Hepatic stellate cell (primary cell): ENCODE measurements around the gene PKP4.
A peak's percentile ranks its signal among the peaks of the same experiment; 100 is the strongest.

Source experiments
- DNase-seq: peaks from one replicate; pipeline ENCODE4 v3.0.0; 2011; ENCODE audit warnings: low spot score

The PKP4 gene

GRCh38 chr2:158598862-158599517 is 142.2 kb downstream of the PKP4 start:
- DNase-seq: no peak

DNA sequence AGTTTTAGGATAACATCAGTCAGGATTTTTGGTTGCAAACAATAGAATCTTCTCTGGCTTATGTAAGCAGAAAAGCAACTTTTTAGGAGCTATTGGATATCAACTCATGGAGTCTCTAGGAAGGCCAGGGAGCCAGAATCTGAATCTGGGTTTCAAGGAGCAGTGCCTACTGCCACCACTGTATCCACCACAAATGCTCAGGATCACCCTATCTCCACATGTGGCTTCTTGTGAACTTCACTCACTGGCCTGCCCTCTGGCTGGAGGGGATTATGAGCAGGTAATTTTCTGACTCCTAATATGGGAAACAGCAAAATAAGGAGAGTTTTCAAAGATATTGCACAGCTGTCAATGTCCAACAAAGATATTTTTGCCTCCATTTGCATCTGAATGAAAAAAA is 142.9 kb downstream of the PKP4 start:
- DNase-seq: no peak

GRCh38 chr2:158600155-158600802 is 143.5 kb downstream of the PKP4 start:
- DNase-seq: peak; percentile 62

- DNase-seq: no peak
Measured at GRCh38 chr2:158602027-158602426, 145.3 kb downstream of the PKP4 start.

DNA sequence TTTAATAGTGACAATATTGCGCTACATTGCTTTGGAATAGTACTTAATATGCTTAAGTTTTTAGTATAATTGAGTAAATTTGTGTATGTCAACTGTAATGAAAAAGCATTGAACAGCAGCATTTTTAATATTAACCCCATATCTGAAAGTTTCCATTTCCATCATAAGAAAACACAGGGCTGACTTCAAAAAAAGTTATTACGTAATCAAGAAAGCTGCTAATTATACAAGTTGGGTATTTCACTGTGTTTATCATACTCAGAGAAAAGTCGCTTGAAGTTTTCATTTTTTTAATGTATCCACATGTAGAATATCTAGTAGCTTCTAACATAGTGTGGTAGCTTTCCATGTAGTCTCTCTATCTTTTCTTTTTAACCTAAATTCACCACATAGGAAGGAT is 146.5 kb downstream of the PKP4 start:
- DNase-seq: no peak

DNA sequence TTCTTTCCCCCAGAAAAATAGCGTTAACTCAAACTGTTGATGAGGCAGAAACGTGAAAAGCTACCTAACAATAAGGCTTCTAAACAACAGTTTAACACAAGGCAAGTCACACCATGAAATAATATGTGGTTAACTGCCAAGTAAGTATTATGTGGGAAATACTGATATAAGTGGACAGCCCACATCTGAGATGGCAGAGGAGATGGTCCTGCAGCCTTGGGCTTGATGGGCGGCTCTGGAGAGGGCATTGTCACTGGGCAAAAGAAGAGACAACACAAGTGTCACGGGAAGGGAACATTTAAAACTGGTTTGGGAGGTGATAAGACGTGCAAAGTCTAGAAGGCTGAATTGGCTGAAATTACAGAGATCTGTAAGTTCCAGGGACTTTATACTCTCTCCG is 147.2 kb downstream of the PKP4 start:
- DNase-seq: no peak

GRCh38 chr2:158610059-158610458 is 153.3 kb downstream of the PKP4 start:
- no peak for DNase-seq

GRCh38 chr2:158616480-158617000 is 159.8 kb downstream of the PKP4 start:
- DNase-seq: no peak

DNA sequence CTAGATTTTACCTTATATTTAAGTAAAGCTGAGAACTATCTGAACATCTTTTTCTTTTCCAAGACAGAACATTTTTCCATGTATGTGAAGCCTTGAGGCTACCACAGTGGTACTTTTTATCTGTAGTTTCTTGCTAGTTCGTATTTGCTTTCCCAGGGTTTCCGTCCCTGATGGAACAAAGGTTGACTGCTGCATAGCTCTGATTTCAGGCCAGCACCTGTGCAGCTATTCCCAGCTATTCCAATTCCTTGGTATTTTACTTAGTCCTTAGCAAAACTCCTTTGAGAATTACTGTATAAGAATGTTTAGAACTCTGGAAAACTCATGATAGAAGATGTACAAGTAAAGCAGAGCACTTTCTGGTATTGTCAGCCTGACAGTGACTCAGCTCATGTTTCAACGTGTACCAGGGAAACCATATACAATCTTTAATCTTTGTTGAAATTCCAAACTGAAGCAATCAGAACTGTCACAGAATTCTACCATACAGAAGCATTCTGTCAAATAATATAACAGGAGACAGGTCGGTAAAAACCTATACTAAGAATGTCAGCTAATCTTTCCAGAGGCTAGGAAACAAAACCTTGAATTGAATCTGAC is 162.2 kb downstream of the PKP4 start:
- DNase-seq: no peak

DNA sequence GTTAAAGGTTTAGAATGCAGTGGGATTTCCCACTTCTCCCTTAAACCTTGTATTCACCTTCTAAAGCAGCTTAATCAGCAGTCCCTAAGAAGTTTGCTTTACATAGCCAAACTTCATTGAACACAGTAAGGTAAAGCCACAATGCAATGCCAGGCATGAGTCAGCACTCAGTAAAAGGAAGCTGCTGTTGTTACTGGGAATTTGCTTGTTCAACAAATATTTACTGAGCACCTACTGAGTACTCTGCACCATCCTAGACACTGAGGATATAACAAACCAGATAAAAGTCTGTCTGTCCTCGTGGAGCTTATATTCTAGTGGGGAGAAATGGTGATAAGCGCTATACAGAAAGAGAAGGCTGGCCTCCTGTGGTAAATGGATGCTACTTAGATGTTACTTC is 162.7 kb downstream of the PKP4 start:
- DNase-seq: no peak

- DNase-seq: no peak
Measured at GRCh38 chr2:158620656-158621055, 163.9 kb downstream of the PKP4 start.

- DNase-seq: no peak
Measured at GRCh38 chr2:158624071-158624667, 167.4 kb downstream of the PKP4 start.

DNA sequence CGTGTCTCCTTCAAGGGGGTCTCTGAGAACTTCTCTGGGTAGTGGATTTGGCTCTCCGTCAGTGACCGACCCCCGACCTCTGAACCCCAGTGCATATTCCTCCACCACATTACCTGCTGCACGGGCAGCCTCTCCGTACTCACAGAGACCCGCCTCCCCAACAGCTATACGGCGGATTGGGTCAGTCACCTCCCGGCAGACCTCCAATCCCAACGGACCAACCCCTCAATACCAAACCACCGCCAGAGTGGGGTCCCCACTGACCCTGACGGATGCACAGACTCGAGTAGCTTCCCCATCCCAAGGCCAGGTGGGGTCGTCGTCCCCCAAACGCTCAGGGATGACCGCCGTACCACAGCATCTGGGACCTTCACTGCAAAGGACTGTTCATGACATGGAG is 168.2 kb downstream of the PKP4 start:
- DNase-seq: no peak

DNA sequence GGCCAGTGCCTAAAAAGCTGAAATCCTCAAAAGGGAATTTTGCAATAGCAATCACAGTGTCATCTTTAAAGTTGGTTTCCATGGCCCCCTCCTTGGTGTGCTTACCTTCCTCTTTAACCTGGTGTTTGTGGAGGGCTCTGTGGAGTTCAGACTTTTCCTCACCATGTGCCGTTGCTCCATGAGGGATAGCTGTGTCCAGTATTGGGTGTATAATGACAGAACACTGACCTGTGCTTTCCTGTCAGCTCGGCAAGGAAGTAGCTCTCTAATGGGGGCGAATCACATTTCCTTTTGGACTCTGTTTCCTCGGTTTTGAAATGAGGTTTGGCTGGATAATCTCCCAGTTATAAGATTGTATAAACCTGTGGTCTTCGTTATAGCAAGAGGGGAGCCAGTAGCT is 172.4 kb downstream of the PKP4 start:
- DNase-seq: no peak

GRCh38 chr2:158633261-158633660 is 176.5 kb downstream of the PKP4 start:
- no peak for DNase-seq

GRCh38 chr2:158634627-158635026 is 177.9 kb downstream of the PKP4 start:
- no peak for DNase-seq

DNA sequence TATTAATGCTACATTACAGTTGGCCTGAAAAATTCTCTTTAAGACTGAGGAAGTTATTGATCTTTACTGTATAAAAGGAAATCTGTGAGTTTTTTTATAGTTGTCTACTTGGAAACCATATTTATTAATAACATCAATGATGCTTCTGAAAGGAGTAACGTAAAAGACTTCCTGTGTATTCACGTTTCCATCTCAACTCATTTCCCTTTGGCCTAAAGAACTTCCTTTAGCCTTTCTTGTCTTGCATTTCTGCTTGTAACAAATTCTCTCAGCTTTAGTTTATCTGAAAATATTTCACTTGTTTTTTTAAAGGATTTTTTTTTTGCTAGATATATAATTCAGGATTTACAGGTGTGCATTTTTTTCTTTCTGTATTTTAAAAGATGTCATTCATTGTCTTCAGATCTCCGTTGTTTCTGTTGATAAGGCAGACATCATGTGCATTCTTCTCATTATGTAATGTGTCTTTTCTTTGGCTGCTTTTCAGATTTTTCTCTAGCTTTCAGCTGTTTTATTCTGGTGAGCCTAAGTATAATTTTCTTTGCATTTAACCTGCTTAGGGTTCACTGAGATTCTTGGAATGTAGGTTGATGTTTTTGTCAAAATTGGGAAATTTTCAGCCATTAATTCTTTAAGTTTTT is 179.3 kb downstream of the PKP4 start:
- DNase-seq: no peak

DNA sequence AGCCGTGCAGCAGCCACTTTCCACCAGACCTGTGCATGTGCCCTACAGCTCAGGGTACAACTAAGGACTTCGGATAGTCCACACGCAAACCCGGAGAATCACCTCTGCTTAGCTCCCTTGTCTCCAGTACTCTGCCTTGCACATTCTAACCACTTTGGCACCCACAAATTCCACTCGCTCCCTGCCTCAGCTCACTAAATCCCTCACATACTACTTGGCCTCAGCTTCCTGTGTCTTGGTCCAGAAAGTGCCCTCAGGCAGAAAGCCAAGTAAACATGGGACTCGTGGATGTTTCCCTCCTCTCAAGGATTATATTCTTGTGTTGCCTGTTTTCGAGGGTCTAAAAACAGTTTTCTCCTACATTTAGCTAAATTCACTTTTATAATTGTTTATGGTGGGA is 180.6 kb downstream of the PKP4 start:
- no peak for DNase-seq

- peak; percentile 67 for DNase-seq
Measured at GRCh38 chr2:158644139-158644538, 187.4 kb downstream of the PKP4 start.

GRCh38 chr2:158645299-158645698 is 188.5 kb downstream of the PKP4 start:
- DNase-seq: no peak

- DNase-seq: no peak
Measured at GRCh38 chr2:158647436-158648231, 190.9 kb downstream of the PKP4 start.

DNA sequence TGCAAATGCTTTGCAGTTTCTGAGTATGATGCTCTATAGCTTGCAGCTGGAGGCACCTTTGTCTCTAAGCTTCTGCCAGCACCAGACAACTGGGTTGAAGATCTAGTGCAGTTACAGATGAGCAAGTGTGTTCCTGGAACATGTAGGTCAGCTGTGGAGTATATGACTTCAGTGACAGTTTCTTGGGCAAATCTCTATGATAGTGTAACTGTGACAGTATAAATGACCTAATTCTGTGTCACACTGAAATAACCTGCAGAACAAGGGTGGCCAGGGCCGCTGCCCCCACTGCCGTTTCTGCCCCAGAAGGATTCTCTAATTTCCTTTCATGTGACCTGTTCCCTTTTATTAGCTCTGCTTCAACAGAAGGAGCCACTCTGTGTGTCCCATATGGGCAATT is 193.1 kb downstream of the PKP4 start:
- no peak for DNase-seq
